ENCODE results near the gene HEPN1.

DNA sequence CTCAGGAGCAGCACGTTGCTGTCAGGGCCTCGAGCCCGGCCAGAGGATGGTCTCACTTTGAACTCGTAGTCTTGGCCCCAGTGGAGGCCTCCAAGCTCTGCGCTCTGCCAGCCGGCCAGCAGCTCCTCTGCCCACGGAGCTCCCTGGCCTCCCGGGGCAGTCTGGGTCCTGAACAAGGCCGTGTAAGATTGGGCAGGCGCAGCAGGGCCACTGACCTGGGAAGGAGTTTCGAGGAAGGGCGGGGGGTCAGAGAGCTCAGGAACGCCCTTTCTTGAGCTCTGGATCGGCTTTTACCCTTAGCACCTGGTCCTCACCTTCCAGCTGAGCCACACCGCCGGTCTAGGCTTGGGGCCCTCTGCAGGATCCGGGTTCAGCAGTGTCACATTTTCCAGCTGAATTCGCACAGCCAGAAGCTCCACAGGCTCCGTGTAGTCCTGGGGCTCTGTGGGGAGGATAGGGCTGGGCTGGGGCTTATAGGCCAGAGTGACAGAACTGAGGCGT, 23.5 kb upstream of the HEPN1 start:
- TF ChIP-seq, protein P1, sequence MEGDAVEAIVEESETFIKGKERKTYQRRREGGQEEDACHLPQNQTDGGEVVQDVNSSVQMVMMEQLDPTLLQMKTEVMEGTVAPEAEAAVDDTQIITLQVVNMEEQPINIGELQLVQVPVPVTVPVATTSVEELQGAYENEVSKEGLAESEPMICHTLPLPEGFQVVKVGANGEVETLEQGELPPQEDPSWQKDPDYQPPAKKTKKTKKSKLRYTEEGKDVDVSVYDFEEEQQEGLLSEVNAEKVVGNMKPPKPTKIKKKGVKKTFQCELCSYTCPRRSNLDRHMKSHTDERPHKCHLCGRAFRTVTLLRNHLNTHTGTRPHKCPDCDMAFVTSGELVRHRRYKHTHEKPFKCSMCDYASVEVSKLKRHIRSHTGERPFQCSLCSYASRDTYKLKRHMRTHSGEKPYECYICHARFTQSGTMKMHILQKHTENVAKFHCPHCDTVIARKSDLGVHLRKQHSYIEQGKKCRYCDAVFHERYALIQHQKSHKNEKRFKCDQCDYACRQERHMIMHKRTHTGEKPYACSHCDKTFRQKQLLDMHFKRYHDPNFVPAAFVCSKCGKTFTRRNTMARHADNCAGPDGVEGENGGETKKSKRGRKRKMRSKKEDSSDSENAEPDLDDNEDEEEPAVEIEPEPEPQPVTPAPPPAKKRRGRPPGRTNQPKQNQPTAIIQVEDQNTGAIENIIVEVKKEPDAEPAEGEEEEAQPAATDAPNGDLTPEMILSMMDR (IDR thresholded peaks at IDR 0.05; ENCODE audit: low read length) = no peak
- TF ChIP-seq EZH2 (IDR thresholded peaks at IDR 0.05; ENCODE audit: borderline replicate concordance, low read length) = no peak
